Caco-2 (cell line): ENCODE results near the gene TEX12. TPM values are rescaled to one million over a fixed set of nuclear protein-coding genes. Genes with fewer than 3 reads are reported as not detected.

Source experiments
- BruUV-seq: library from RNA; stranded (reverse); fragments of 400-500 nt; replicated peaks from 2 replicates; lab custom pipeline; 2021; lab: Mats Ljungman, UMichigan
- CTCF ChIA-PET: fragments of 300-600 bp; sonication (Branson Sonifier 250); formaldehyde crosslinking; loops from one replicate; lab custom pipeline; 2022; ENCODE audit warnings: antibody characterized with exemption; lab: Charles Lee
- POLR2A ChIA-PET: fragments of 300-600 bp; sonication (Branson Sonifier 250); formaldehyde crosslinking; loops from one replicate; lab custom pipeline; 2022; ENCODE audit warnings: antibody characterized with exemption; lab: Charles Lee
- DNase-seq, 2 experiments: peaks; one replicate each; pipeline versions ENCODE4 v3.0.0 to v3.0.0-alpha.2; 2020 to 2022
- H3K27me3 ChIP-seq: replicated peaks from 2 replicates; pipeline ENCODE4 v1.6.0; 2011; ENCODE audit warnings: low read length; ENCODE audit not compliant: control insufficient read depth, insufficient read depth
- H3K36me3 ChIP-seq: 2 replicates; pipeline ENCODE4 v1.5.1; 2011; ENCODE audit warnings: low read length; ENCODE audit not compliant: control insufficient read depth, insufficient read depth
- H3K4me1 ChIP-seq: fragments of 250-450 bp; sonication (Bioruptor Pico); 2 replicates; pipeline ENCODE4 v1.5.1; 2020; ENCODE audit warnings: mild to moderate bottlenecking
- H3K4me3 ChIP-seq: 2 replicates; pipeline ENCODE4 v1.5.1; 2011; ENCODE audit warnings: low read depth, mild to moderate bottlenecking, control low read depth, low read length
- H3K9me3 ChIP-seq: fragments of 250-450 bp; sonication (Bioruptor Pico); 2 replicates; pipeline ENCODE4 v1.5.1; 2020; ENCODE audit warnings: mild to moderate bottlenecking, moderate library complexity
- H3K27ac Mint-ChIP-seq: one replicate; pipeline ENCODE4 v1.8.0; 2022; ENCODE audit warnings: mixed read lengths; ENCODE audit not compliant: unreplicated experiment
- H3K27me3 Mint-ChIP-seq: one replicate; pipeline ENCODE4 v1.8.0; 2022; ENCODE audit warnings: mixed read lengths; ENCODE audit not compliant: insufficient read depth, unreplicated experiment
- H3K36me3 Mint-ChIP-seq: one replicate; pipeline ENCODE4 v1.8.0; 2022; ENCODE audit warnings: mild to moderate bottlenecking, mixed read lengths; ENCODE audit not compliant: insufficient read depth, unreplicated experiment
- H3K4me1 Mint-ChIP-seq: one replicate; pipeline ENCODE4 v1.8.0; 2022; ENCODE audit warnings: low read depth, mixed read lengths; ENCODE audit not compliant: unreplicated experiment
- H3K4me3 Mint-ChIP-seq: one replicate; pipeline ENCODE4 v1.8.0; 2022; ENCODE audit warnings: mild to moderate bottlenecking, moderate library complexity, mixed read lengths; ENCODE audit not compliant: unreplicated experiment
- H3K9me3 Mint-ChIP-seq: one replicate; pipeline ENCODE4 v1.8.0; 2022; ENCODE audit warnings: mixed read lengths; ENCODE audit not compliant: unreplicated experiment
- intact Hi-C: fragments of 100-400 bp; cut with micrococcal nuclease; formaldehyde crosslinking; loops from one replicate; pipeline ENCODE4 v1.10.0; 2022; ENCODE audit not compliant: unreplicated experiment
- total RNA-seq: library from RNA; stranded (reverse); gene quantifications from 2 replicates; pipeline ENCODE4 v1.2.3, GENCODE V29; 2022
- TF ChIP-seq, protein P1 (sequence below), 2 experiments: fragments of 200-600 bp in 1 of 2; IDR thresholded peaks; 1 replicate in 1 of 2; 2 replicates in 1 of 2; pipeline versions ENCODE4 v1.5.1 to v1.8.0; 2011 to 2022; ENCODE audit warnings: antibody characterized with exemption in 1 of 2, control low read depth in 1 of 2, inconsistent platforms in 1 of 2, low read depth in 1 of 2, low read length in 1 of 2, mild to moderate bottlenecking in 1 of 2, moderate library complexity in 1 of 2; ENCODE audit not compliant: insufficient read depth in 1 of 2, severe bottlenecking in 1 of 2, unreplicated experiment in 1 of 2

TEX12 gene
- total RNA-seq, 1 experiment from 2014 or later = not detected

GRCh38 chr11:112162761-112163546, 4.2 kb upstream of the TEX12 start:
- no peaks in the 10 kb centered on the region for H3K36me3 Mint-ChIP-seq
- H3K4me3 Mint-ChIP-seq = peak overlapping the region; percentile 81
- no peaks in the 10 kb centered on the region for H3K9me3 ChIP-seq
- H3K27ac Mint-ChIP-seq = peak overlapping the region; percentile 3
- peaks cover 27% of the 10 kb centered on the region for H3K4me1 Mint-ChIP-seq
- ChIA-PET POLR2A (no interaction called here), CTCF (interaction anchor here (0.6 to 1.3 kb wide), 3 partner anchors 13 to 51 kb away, joined by 3 to 6 read pairs (median 3); partner anchors contain the start of gene BCO2)
- no peaks in the 10 kb centered on the region for H3K9me3 Mint-ChIP-seq
- no TSS peak for BruUV-seq
- intact Hi-C loops = loop anchor here (5.0 kb wide), 1 partner anchor 51 kb away; no protein-coding TSS in a partner anchor
- peaks cover 34% of the 10 kb centered on the region for H3K4me1 ChIP-seq
- no peaks in the 10 kb centered on the region for H3K27me3 Mint-ChIP-seq
- H3K4me3 ChIP-seq = peak overlapping the region; percentile 26
- TF ChIP-seq, protein P1, sequence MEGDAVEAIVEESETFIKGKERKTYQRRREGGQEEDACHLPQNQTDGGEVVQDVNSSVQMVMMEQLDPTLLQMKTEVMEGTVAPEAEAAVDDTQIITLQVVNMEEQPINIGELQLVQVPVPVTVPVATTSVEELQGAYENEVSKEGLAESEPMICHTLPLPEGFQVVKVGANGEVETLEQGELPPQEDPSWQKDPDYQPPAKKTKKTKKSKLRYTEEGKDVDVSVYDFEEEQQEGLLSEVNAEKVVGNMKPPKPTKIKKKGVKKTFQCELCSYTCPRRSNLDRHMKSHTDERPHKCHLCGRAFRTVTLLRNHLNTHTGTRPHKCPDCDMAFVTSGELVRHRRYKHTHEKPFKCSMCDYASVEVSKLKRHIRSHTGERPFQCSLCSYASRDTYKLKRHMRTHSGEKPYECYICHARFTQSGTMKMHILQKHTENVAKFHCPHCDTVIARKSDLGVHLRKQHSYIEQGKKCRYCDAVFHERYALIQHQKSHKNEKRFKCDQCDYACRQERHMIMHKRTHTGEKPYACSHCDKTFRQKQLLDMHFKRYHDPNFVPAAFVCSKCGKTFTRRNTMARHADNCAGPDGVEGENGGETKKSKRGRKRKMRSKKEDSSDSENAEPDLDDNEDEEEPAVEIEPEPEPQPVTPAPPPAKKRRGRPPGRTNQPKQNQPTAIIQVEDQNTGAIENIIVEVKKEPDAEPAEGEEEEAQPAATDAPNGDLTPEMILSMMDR (IDR thresholded peaks at IDR 0.05; ENCODE audit: insufficient read depth in 1 of 2, low read depth in 1 of 2, low read length in 1 of 2, severe bottlenecking in 1 of 2, unreplicated experiment in 1 of 2) = no peak
- no peak for DNase-seq
- H3K36me3 ChIP-seq = no peaks in the 10 kb centered on the region
- no peaks in the 10 kb centered on the region for H3K27me3 ChIP-seq

- Mint-ChIP-seq H3K36me3 (no peaks in the 10 kb centered on the region), H3K4me1 (peaks cover 27% of the 10 kb centered on the region), H3K27ac (peak within 1 kb of the TSS; percentile 86), H3K9me3 (no peaks in the 10 kb centered on the region), H3K27me3 (no peaks in the 10 kb centered on the region), H3K4me3 (peak within 1 kb of the TSS; percentile 81)
- no peaks in the 10 kb centered on the region for H3K9me3 ChIP-seq
- H3K4me1 ChIP-seq = peaks cover 32% of the 10 kb centered on the region
- H3K4me3 ChIP-seq = peak within 1 kb of the TSS; percentile 26
- POLR2A ChIA-PET = interaction anchor here (1.0 kb wide), 1 partner anchor 9 kb away, joined by 3 read pairs; no protein-coding TSS in a partner anchor
- no peaks in the 10 kb centered on the region for H3K36me3 ChIP-seq
- TSS peak; percentile 83 for BruUV-seq
- DNase-seq = peak; percentile 87 to 88
- intact Hi-C loops = loop anchor here (5.0 kb wide), 1 partner anchor 52 kb away; no protein-coding TSS in a partner anchor
- CTCF ChIA-PET = interaction anchor here (0.6 to 1.3 kb wide), 4 partner anchors 11 to 52 kb away, joined by 3 to 6 read pairs (median 3); partner anchors contain the start of gene BCO2
- TF ChIP-seq, protein P1 (IDR thresholded peaks at IDR 0.05; ENCODE audit: insufficient read depth in 1 of 2, low read depth in 1 of 2, low read length in 1 of 2, severe bottlenecking in 1 of 2, unreplicated experiment in 1 of 2) = peak in 1 of 2 experiments; percentile 34
- H3K27me3 ChIP-seq = no peaks in the 10 kb centered on the region
These were observed 3.1 kb upstream of the TEX12 start, which contains the start of gene IL18 for GRCh38 chr11:112163875-112164685. Gene IL18 (minus strand): TSS chr11:112164094. CDS start chr11:112155053, 9,041 bp downstream.

GRCh38 chr11:112165049-112165448, 2.1 kb upstream of the TEX12 start:
- Mint-ChIP-seq H3K36me3 (no peaks in the 10 kb centered on the region), H3K4me1 (peaks cover 27% of the 10 kb centered on the region), H3K4me3 (no peak overlapping the region), H3K27me3 (no peaks in the 10 kb centered on the region), H3K27ac (no peak overlapping the region), H3K9me3 (no peaks in the 10 kb centered on the region)
- H3K4me1 ChIP-seq = peaks cover 32% of the 10 kb centered on the region
- intact Hi-C loops = no loop called here
- no peak for DNase-seq
- H3K4me3 ChIP-seq = no peak overlapping the region
- BruUV-seq = no TSS peak
- no peaks in the 10 kb centered on the region for H3K36me3 ChIP-seq
- POLR2A ChIA-PET = interaction anchor here (0.6 kb wide), 1 partner anchor 13 kb away, joined by 3 read pairs; no protein-coding TSS in a partner anchor
- no peaks in the 10 kb centered on the region for H3K9me3 ChIP-seq
- H3K27me3 ChIP-seq = no peaks in the 10 kb centered on the region
- CTCF ChIA-PET = interaction anchor here (1.1 kb wide), 1 partner anchor 10 kb away, joined by 3 read pairs; the partner anchor contains the start of gene BCO2
- TF ChIP-seq, protein P1 (IDR thresholded peaks at IDR 0.05; ENCODE audit: insufficient read depth in 1 of 2, low read depth in 1 of 2, low read length in 1 of 2, severe bottlenecking in 1 of 2, unreplicated experiment in 1 of 2) = no peak
